Mesothelial cell of epicardium (in vitro differentiated cells): ENCODE data around the gene SDHAF2. TPM values are rescaled to one million over a fixed set of nuclear protein-coding genes. Genes with fewer than 3 reads are reported as not detected.
A peak's percentile ranks its signal among the peaks of the same experiment; 100 is the strongest.
"Not testable (repeated sequence)": the region's sequence is repeated elsewhere in the genome, so short reads cannot be mapped to it uniquely, and the experiment has no call there.

Source experiments
- DNase-seq, 2 experiments: peaks; one replicate each; pipeline ENCODE4 v3.0.0; 2021; ENCODE audit warnings: low spot score in 2 of 2; ENCODE audit not compliant: unreplicated experiment in 2 of 2
- H3K27ac Mint-ChIP-seq: 2 replicates; pipeline ENCODE4 v1.8.0; 2021; ENCODE audit warnings: mixed read lengths
- H3K27me3 Mint-ChIP-seq: 2 replicates; pipeline ENCODE4 v1.8.0; 2021; ENCODE audit warnings: low read depth, mixed read lengths
- H3K36me3 Mint-ChIP-seq: 2 replicates; pipeline ENCODE4 v1.8.0; 2021; ENCODE audit warnings: mixed read lengths
- H3K4me1 Mint-ChIP-seq: 2 replicates; pipeline ENCODE4 v1.8.0; 2021; ENCODE audit warnings: mixed read lengths
- H3K4me3 Mint-ChIP-seq: 2 replicates; pipeline ENCODE4 v1.8.0; 2021; ENCODE audit warnings: mild to moderate bottlenecking, moderate library complexity, mixed read lengths
- H3K9me3 Mint-ChIP-seq: 2 replicates; pipeline ENCODE4 v1.8.0; 2021; ENCODE audit warnings: mixed read lengths
- CTCF ChIP-seq: fragments of 200-600 bp; sonication (generic); IDR thresholded peaks from one replicate; pipeline ENCODE4 v1.5.0; 2021; ENCODE audit warnings: antibody characterized with exemption; ENCODE audit not compliant: unreplicated experiment
- total RNA-seq: library from RNA; stranded (reverse); gene quantifications from 3 replicates; pipeline ENCODE4 v1.2.1, GENCODE V29; 2021

SDHAF2 gene
- total RNA-seq, result 36.1 to 38.9 TPM (median 38.0 TPM) in 3 replicates

GRCh38 chr11:61429691-61430582 lies at the start of gene SDHAF2, which contains the start of gene CPSF7:
SDHAF2 (plus strand) TSS chr11:61430124; CDS start chr11:61430147, 23 bp downstream.
CPSF7 (minus strand) TSS chr11:61429975; CDS start chr11:61429235, 740 bp downstream.
- H3K27ac Mint-ChIP-seq, result peak within 1 kb of the TSS; percentile 98
- H3K36me3 Mint-ChIP-seq, result peaks cover 21% of the 10 kb centered on the region
- H3K27me3 Mint-ChIP-seq, result no peaks in the 10 kb centered on the region
- TF ChIP-seq CTCF, result no peak
- peak within 1 kb of the TSS; percentile 92 for H3K4me3 Mint-ChIP-seq
- no peaks in the 10 kb centered on the region for H3K9me3 Mint-ChIP-seq
- H3K4me1 Mint-ChIP-seq, result peaks cover 20% of the 10 kb centered on the region
- peak; percentile 97 for DNase-seq

- peaks cover 12% of the 10 kb centered on the region for H3K36me3 Mint-ChIP-seq
- H3K27me3 Mint-ChIP-seq, result no peaks in the 10 kb centered on the region
- peaks cover 6% of the 10 kb centered on the region for H3K4me1 Mint-ChIP-seq
- no peak overlapping the region for H3K4me3 Mint-ChIP-seq
- DNase-seq, result no peak
- H3K27ac Mint-ChIP-seq, result no peak overlapping the region
- H3K9me3 Mint-ChIP-seq, result no peaks in the 10 kb centered on the region
- TF ChIP-seq CTCF, result no peak
Measured at GRCh38 chr11:61380884-61381283, 49.0 kb upstream of the SDHAF2 start.

- H3K9me3 Mint-ChIP-seq, result not testable (repeated sequence)
Measured at GRCh38 chr11:61383859-61384258, 46.1 kb upstream of the SDHAF2 start.

GRCh38 chr11:61384271-61385242 lies 45.4 kb upstream of the SDHAF2 start:
- H3K4me3 Mint-ChIP-seq, result no peak overlapping the region
- H3K9me3 Mint-ChIP-seq, result peaks cover 4% of the 10 kb centered on the region
- no peaks in the 10 kb centered on the region for H3K36me3 Mint-ChIP-seq
- H3K4me1 Mint-ChIP-seq, result no peaks in the 10 kb centered on the region
- H3K27me3 Mint-ChIP-seq, result no peaks in the 10 kb centered on the region
- no peak for TF ChIP-seq CTCF
- no peak overlapping the region for H3K27ac Mint-ChIP-seq
- no peak for DNase-seq

More at GRCh38 chr11:61383859-61384258, 46.1 kb upstream of the SDHAF2 start:
- not testable (repeated sequence) for H3K36me3 Mint-ChIP-seq, H3K27ac Mint-ChIP-seq, H3K4me1 Mint-ChIP-seq, H3K27me3 Mint-ChIP-seq, H3K4me3 Mint-ChIP-seq, DNase-seq

GRCh38 chr11:61390161-61390560 lies 39.8 kb upstream of the SDHAF2 start:
- no peak for TF ChIP-seq CTCF
- H3K27me3 Mint-ChIP-seq, result no peaks in the 10 kb centered on the region
- no peak for DNase-seq
- H3K27ac Mint-ChIP-seq, result no peak overlapping the region
- H3K9me3 Mint-ChIP-seq, result peaks cover 13% of the 10 kb centered on the region
- peaks cover 7% of the 10 kb centered on the region for H3K36me3 Mint-ChIP-seq
- H3K4me3 Mint-ChIP-seq, result no peak overlapping the region
- peaks cover 14% of the 10 kb centered on the region for H3K4me1 Mint-ChIP-seq
